DOHH2 (cell line): ENCODE measurements around the gene SLC7A6.

Experiments used
- EZH2phosphoT487 ChIP-seq: fragments of 200-600 bp; sonication (generic); IDR thresholded peaks from 2 replicates; pipeline ENCODE4 v1.6.1; 2017; ENCODE audit warnings: borderline replicate concordance, mild to moderate bottlenecking, antibody characterized with exemption, low read length, moderate library complexity, mixed read lengths
- TF ChIP-seq, protein P1 (sequence below): fragments of 200-600 bp; sonication (generic); IDR thresholded peaks from one replicate; pipeline ENCODE4 v1.5.1; 2014; ENCODE audit warnings: antibody characterized with exemption, mild to moderate bottlenecking, low read depth, low read length; ENCODE audit not compliant: poor library complexity, severe bottlenecking

DNA sequence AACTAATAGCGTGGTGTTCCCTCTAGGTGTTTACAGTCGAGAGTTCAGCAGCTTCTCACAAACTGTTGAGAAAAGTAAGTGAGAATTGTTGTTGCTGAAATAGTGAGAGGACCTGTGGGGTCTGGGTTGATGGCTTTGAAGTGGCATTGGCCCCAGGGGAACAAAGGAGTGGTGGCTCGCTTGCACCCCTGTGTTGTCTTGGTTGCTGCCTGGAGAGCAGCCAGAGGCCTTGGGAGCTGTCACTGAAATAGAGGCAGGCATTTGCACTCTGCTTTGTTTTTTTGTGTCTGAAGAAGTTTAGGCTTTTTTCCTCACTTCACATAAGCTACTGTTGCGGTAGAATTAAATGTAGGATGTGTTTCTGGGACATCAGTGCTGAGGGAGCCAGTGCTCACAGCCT is 83.3 kb downstream of the SLC7A6 start:
- TF ChIP-seq, protein P1, sequence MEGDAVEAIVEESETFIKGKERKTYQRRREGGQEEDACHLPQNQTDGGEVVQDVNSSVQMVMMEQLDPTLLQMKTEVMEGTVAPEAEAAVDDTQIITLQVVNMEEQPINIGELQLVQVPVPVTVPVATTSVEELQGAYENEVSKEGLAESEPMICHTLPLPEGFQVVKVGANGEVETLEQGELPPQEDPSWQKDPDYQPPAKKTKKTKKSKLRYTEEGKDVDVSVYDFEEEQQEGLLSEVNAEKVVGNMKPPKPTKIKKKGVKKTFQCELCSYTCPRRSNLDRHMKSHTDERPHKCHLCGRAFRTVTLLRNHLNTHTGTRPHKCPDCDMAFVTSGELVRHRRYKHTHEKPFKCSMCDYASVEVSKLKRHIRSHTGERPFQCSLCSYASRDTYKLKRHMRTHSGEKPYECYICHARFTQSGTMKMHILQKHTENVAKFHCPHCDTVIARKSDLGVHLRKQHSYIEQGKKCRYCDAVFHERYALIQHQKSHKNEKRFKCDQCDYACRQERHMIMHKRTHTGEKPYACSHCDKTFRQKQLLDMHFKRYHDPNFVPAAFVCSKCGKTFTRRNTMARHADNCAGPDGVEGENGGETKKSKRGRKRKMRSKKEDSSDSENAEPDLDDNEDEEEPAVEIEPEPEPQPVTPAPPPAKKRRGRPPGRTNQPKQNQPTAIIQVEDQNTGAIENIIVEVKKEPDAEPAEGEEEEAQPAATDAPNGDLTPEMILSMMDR: no peak
- no peak for TF ChIP-seq EZH2phosphoT487
